Smooth muscle cell (in vitro differentiated cells): ENCODE data around the gene SNX5. TPM values are rescaled to one million over a fixed set of nuclear protein-coding genes. Genes with fewer than 3 reads are reported as not detected.

Experiments used
- DNase-seq: peaks from one replicate; lab custom pipeline; 2025; ENCODE audit not compliant: unreplicated experiment; lab: John Stamatoyannopoulos, UW
- H2AFZ ChIP-seq: fragments of 200-600 bp; sonication (generic); 2 replicates; pipeline ENCODE4 v1.6.0; 2016; ENCODE audit warnings: antibody characterized with exemption, low read depth, mild to moderate bottlenecking
- H3F3A ChIP-seq: fragments of 200-600 bp; sonication (generic); 2 replicates; pipeline ENCODE4 v1.6.0; 2017; ENCODE audit warnings: antibody characterized with exemption, low read depth
- H3K27ac ChIP-seq: fragments of 200-600 bp; sonication (generic); 2 replicates; pipeline ENCODE4 v1.5.1; 2016; ENCODE audit warnings: low read depth, mild to moderate bottlenecking
- H3K27me3 ChIP-seq: fragments of 200-600 bp; sonication (generic); 2 replicates; pipeline ENCODE4 v1.6.1; 2016; ENCODE audit warnings: low read depth, mild to moderate bottlenecking
- H3K36me3 ChIP-seq: fragments of 200-600 bp; sonication (generic); 2 replicates; pipeline ENCODE4 v1.5.1; 2016; ENCODE audit warnings: low read depth
- H3K4me1 ChIP-seq: fragments of 200-600 bp; sonication (generic); 2 replicates; pipeline ENCODE4 v1.5.1; 2016; ENCODE audit warnings: low read depth
- H3K4me2 ChIP-seq: fragments of 200-600 bp; sonication (generic); 2 replicates; pipeline ENCODE4 v1.6.0; 2016; ENCODE audit warnings: mild to moderate bottlenecking
- H3K4me3 ChIP-seq: fragments of 200-600 bp; sonication (generic); 2 replicates; pipeline ENCODE4 v1.5.1; 2016; ENCODE audit warnings: mild to moderate bottlenecking
- H3K79me2 ChIP-seq: fragments of 200-600 bp; sonication (generic); 2 replicates; pipeline ENCODE4 v1.6.0; 2016; ENCODE audit warnings: low read depth, mild to moderate bottlenecking
- H3K9ac ChIP-seq: fragments of 200-600 bp; sonication (generic); 2 replicates; pipeline ENCODE4 v1.6.0; 2016; ENCODE audit warnings: low read depth
- H3K9me3 ChIP-seq: fragments of 200-600 bp; sonication (generic); replicated peaks from 2 replicates; pipeline ENCODE4 v1.5.1; 2016; ENCODE audit warnings: low read depth
- H4K20me1 ChIP-seq: fragments of 200-600 bp; sonication (generic); 2 replicates; pipeline ENCODE4 v1.6.0; 2016; ENCODE audit warnings: low read depth
- CTCF ChIP-seq: fragments of 200-600 bp; sonication (generic); IDR thresholded peaks from 2 replicates; pipeline ENCODE4 v1.5.1; 2017; ENCODE audit warnings: borderline replicate concordance, mild to moderate bottlenecking, antibody characterized with exemption; ENCODE audit not compliant: insufficient read depth, poor library complexity, severe bottlenecking
- WGBS: methylation state at CpG from one replicate; pipeline ENCODE4 v1.1.7; 2016; ENCODE audit warnings: low lambda C conversion rate; 5-methylcytosine and 5-hydroxymethylcytosine counted together
- polyA plus RNA-seq: library from polyadenylated mRNA; unstranded; fragments of >200 nt; fragmentation: Nextera tagmentation; extraction: Ambion mirVana; gene quantifications from 2 replicates; pipeline ENCODE4 v1.2.1, GENCODE V29; 2016
- total RNA-seq: library from RNA; depleted of rRNA; stranded (reverse); fragments of >200 nt; gene quantifications from 2 replicates; pipeline ENCODE4 v1.2.3, GENCODE V29; 2014

SNX5 gene
- total and polyA plus RNA-seq, 2 experiments from 2014 or later, result 46.3 to 100 TPM

- Histone ChIP-seq H3K4me3 (no peak overlapping the region), H3F3A (peaks cover 3% of the 10 kb centered on the region), H4K20me1 (no peaks in the 10 kb centered on the region), H3K9me3 (no peaks in the 10 kb centered on the region), H3K27me3 (no peaks in the 10 kb centered on the region), H2AFZ (no peak overlapping the region), H3K4me1 (no peaks in the 10 kb centered on the region), H3K36me3 (no peaks in the 10 kb centered on the region), H3K27ac (no peak overlapping the region), H3K9ac (no peak overlapping the region), H3K79me2 (no peaks in the 10 kb centered on the region), H3K4me2 (no peak overlapping the region)
- WGBS, result 90% methylated on average over 7 of the region's 7 CpGs
- no peak for DNase-seq
- no peak for TF ChIP-seq CTCF
These were observed 50.6 kb downstream of the SNX5 start for GRCh38 chr20:17917832-17918618.

- no peak overlapping the region for H3K9ac ChIP-seq
- no peak for TF ChIP-seq CTCF
- H4K20me1 ChIP-seq, result no peaks in the 10 kb centered on the region
- H3K4me2 ChIP-seq, result peak overlapping the region; percentile 62
- no peaks in the 10 kb centered on the region for H3K4me1 ChIP-seq
- H3K27ac ChIP-seq, result peak overlapping the region; percentile 39
- whole genome bisulfite sequencing, result 23% methylated on average over 3 of the region's 3 CpGs
- no peaks in the 10 kb centered on the region for H3K27me3 ChIP-seq
- no peak overlapping the region for H3K4me3 ChIP-seq
- H3K79me2 ChIP-seq, result no peaks in the 10 kb centered on the region
- DNase-seq, result no peak
- H2AFZ ChIP-seq, result no peak overlapping the region
- H3F3A ChIP-seq, result peaks cover 3% of the 10 kb centered on the region
- H3K36me3 ChIP-seq, result no peaks in the 10 kb centered on the region
- H3K9me3 ChIP-seq, result no peaks in the 10 kb centered on the region
These were observed 52.1 kb downstream of the SNX5 start for GRCh38 chr20:17916433-17916891.

- H3K36me3 ChIP-seq, result no peaks in the 10 kb centered on the region
- no peaks in the 10 kb centered on the region for H3K27me3 ChIP-seq
- no peak overlapping the region for H2AFZ ChIP-seq
- H3K4me2 ChIP-seq, result no peak overlapping the region
- WGBS, result 100% methylated on average over 4 of the region's 4 CpGs
- H4K20me1 ChIP-seq, result no peaks in the 10 kb centered on the region
- no peak for DNase-seq
- no peaks in the 10 kb centered on the region for H3K9me3 ChIP-seq
- H3K4me1 ChIP-seq, result no peaks in the 10 kb centered on the region
- H3K79me2 ChIP-seq, result no peaks in the 10 kb centered on the region
- H3K27ac ChIP-seq, result no peak overlapping the region
- no peak for TF ChIP-seq CTCF
- peaks cover 3% of the 10 kb centered on the region for H3F3A ChIP-seq
- H3K9ac ChIP-seq, result no peak overlapping the region
- no peak overlapping the region for H3K4me3 ChIP-seq
These were observed 53.6 kb downstream of the SNX5 start for GRCh38 chr20:17914957-17915356.

- Histone ChIP-seq H3K27me3 (no peaks in the 10 kb centered on the region), H3K4me3 (no peak overlapping the region), H3K4me1 (no peaks in the 10 kb centered on the region), H2AFZ (no peak overlapping the region), H3K9me3 (no peaks in the 10 kb centered on the region), H3K4me2 (no peak overlapping the region), H3K27ac (no peak overlapping the region), H3K36me3 (no peaks in the 10 kb centered on the region), H3F3A (peaks cover 3% of the 10 kb centered on the region), H3K79me2 (no peaks in the 10 kb centered on the region), H4K20me1 (no peaks in the 10 kb centered on the region), H3K9ac (no peak overlapping the region)
- TF ChIP-seq CTCF, result no peak
- DNase-seq, result no peak
- 35% methylated on average over 2 of the region's 2 CpGs for WGBS
These were observed 55.7 kb downstream of the SNX5 start for GRCh38 chr20:17912916-17913315.
